ENCODE data around the gene TMBIM4.

The TMBIM4 gene

GRCh38 chr12:66137937-66138336 is 31.9 kb downstream of the TMBIM4 start:
- DNase-seq = no peak

- DNase-seq = no peak
These were observed 37.4 kb downstream of the TMBIM4 start for GRCh38 chr12:66132408-66132807.

GRCh38 chr12:66131067-66131688 is 38.6 kb downstream of the TMBIM4 start:
- no peak for DNase-seq

GRCh38 chr12:66130267-66131066 is 39.3 kb downstream of the TMBIM4 start, which contains the start of gene LLPH:
LLPH (minus strand) TSS chr12:66130750; CDS start chr12:66129106, 1,644 bp downstream.
- peak; percentile 46 for DNase-seq

GRCh38 chr12:66129934-66130266 is 39.9 kb downstream of the TMBIM4 start:
- DNase-seq = no peak

- no peak for DNase-seq
These were observed 42.1 kb downstream of the TMBIM4 start for GRCh38 chr12:66127650-66128049.

- no peak for DNase-seq
These were observed 49.3 kb downstream of the TMBIM4 start for GRCh38 chr12:66120477-66120876.

GRCh38 chr12:66119870-66120241 is 49.9 kb downstream of the TMBIM4 start:
- no peak for DNase-seq

- DNase-seq = no peak
These were observed 50.4 kb downstream of the TMBIM4 start for GRCh38 chr12:66119229-66119869.

- no peak for DNase-seq
These were observed 51.4 kb downstream of the TMBIM4 start for GRCh38 chr12:66118240-66118891.

GRCh38 chr12:66117242-66117641 is 52.6 kb downstream of the TMBIM4 start:
- no peak for DNase-seq

GRCh38 chr12:66115071-66115600 is 54.7 kb downstream of the TMBIM4 start:
- no peak for DNase-seq

- no peak for DNase-seq
These were observed 56.3 kb downstream of the TMBIM4 start for GRCh38 chr12:66113471-66113870.

- no peak for DNase-seq
These were observed 58.2 kb downstream of the TMBIM4 start for GRCh38 chr12:66111605-66112004.

- no peak for DNase-seq
These were observed 60.7 kb downstream of the TMBIM4 start for GRCh38 chr12:66109056-66109455.

GRCh38 chr12:66108386-66108785 is 61.4 kb downstream of the TMBIM4 start:
- no peak for DNase-seq

- DNase-seq = peak; percentile 61
These were observed 62.3 kb downstream of the TMBIM4 start for GRCh38 chr12:66107451-66107915.

- DNase-seq = no peak
These were observed 66.5 kb downstream of the TMBIM4 start for GRCh38 chr12:66103016-66103913.

GRCh38 chr12:66092559-66093269 is 77.1 kb downstream of the TMBIM4 start:
- DNase-seq = no peak

GRCh38 chr12:66090157-66090556 is 79.6 kb downstream of the TMBIM4 start:
- no peak for DNase-seq

GRCh38 chr12:66087365-66087943 is 82.3 kb downstream of the TMBIM4 start:
- DNase-seq = peak; percentile 4
